GM21619 (cell line): ENCODE data around the gene MAP3K9.

Experiments used
- ATAC-seq: cut with Tn5 transposase; IDR thresholded peaks from one replicate; pipeline ENCODE4 v1.9.1; 2021; ENCODE audit not compliant: unreplicated experiment

Gene MAP3K9

DNA sequence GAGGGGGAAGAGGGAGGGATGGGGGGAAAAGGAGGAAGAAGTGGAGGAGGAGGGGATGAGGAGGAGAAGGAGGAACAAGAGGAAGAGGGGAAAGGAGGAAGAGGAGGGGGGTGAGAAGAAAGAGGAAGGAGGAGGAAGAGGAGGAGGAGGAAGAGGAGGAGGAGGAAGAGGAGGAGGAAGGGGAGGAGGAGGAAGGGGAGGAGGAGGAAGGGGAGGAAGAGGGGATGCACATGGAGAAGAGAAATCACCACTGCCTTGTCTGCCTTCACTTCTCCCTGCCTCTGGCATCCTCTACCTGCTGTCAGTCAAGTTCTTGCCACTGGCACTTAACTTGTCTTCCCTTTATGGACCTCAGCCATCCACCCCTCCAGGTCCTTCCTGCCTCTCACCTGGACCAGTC is 107.7 kb downstream of the MAP3K9 start:
- ATAC-seq = no peak

DNA sequence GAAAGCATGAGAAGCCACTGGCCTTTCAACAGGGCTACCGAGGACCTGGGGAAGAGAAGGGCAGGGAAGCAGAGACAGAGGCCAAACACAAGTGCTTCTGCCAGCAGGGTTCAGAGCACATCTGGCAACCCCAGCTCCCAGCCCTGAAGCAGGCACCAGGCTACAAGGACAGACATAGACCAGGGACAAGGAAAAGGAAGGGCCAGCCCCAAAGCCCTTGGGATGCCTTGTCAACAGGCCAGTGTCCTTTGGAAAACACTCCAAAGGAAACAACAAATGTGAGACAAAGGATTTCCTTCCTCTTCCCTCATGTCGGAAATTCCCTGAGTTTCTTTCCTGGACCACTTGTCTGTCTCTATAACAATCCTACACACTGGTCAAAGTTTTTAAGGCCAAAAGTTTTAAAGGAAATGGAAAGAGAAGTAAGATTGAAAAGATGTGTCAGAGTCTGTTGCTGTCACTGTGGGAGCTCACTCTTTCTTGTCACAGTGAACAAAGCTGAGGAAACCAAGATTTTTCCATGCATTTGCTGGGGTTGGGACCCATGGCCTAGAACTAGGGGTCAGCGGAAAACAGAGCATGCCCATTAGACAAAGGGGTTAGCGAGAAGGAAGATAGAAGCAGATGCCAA is 108.2 kb downstream of the MAP3K9 start:
- no peak for ATAC-seq

DNA sequence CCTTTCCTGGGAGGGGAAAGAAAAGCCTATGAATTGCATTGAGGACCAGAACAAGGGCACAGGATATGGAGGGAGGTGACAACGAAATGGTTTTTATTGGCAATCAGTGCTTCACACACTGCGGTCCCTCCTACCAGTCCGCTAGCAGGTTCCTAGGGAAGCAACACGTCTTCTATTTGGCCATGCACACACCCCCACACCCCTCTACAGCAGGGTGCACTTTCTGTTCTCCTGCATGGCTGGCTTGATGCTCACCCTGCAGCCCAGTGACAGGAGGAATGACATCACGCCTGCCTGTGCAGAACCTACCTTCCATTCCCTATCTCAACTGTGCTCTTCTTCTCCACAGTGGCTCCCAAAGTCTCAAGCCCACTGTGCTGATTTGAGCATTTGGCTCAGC is 109.7 kb downstream of the MAP3K9 start:
- no peak for ATAC-seq

DNA sequence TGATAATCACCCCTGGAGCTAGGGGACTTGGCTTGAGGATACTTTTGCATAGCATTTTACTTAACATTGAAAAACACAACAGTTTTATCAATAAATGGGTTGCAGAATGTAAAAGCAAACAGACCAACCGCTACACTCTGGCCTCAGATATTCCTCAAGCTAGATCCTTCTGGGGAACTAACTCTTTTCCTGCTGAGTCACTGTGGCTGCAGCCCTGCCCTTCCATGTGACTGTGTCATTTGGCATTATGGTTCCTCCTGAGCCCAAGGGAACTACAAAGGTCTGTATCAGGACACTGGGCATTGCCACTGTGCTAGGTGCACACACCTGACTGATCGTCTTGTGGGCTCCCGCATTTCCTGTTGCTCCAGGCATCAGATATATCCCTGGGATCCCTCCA is 111.0 kb downstream of the MAP3K9 start:
- ATAC-seq = no peak

GRCh38 chr14:70697701-70698100 is 111.6 kb downstream of the MAP3K9 start:
- no peak for ATAC-seq

DNA sequence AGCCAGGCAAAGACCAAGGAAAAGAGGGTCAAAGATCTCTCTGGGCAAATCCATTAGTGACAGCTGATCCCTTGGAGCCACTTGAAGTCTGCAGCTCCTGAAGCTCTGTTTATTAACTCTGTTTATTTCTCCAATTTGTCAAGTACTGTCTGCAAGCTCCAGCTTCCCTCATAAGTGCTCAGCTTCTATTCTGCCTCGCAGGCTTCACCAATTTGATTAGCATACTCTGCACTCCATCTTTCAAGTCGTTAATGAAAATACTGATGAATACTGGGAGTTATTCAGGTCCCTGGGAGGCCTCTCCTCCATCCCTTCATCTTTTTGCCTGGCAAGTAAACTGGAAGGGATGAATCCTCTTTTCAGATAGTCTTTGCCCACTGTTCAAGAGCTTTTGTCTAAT is 113.3 kb downstream of the MAP3K9 start:
- no peak for ATAC-seq

- ATAC-seq = no peak
Observed at GRCh38 chr14:70692210-70692609, 117.1 kb downstream of the MAP3K9 start.

DNA sequence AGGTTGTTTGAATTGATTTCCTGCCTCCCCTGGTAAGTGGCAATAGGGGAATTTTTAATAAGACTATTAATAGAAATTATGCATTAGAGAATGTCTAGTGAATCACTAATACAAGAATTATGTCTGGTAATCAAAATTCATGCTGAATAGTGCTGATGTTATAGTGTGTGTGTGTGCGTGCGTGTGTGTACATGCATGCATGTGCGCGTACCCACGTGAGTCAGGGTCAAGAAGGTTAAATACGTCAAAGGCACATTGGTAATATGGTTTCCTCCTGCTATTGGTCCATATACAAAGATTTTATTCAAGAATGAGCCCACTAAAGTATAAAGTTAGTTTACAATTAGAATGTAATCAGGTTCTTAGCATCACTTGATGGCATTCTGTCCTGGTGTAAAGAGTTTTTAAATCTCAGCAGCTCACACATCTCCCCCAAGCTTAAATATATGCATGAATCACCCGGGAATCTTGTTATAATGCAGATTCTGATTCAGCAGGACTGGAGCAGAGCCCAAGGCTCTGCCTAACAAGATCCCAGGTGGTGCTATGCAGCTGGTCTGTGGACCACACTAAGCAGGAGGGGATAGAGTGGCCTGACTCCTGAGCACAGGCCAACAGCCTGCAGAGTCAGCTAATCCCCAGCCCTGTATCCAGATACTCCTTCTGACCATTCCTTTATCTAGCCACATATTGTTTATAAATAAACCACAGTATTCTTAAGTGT is 123.7 kb downstream of the MAP3K9 start:
- ATAC-seq = no peak

DNA sequence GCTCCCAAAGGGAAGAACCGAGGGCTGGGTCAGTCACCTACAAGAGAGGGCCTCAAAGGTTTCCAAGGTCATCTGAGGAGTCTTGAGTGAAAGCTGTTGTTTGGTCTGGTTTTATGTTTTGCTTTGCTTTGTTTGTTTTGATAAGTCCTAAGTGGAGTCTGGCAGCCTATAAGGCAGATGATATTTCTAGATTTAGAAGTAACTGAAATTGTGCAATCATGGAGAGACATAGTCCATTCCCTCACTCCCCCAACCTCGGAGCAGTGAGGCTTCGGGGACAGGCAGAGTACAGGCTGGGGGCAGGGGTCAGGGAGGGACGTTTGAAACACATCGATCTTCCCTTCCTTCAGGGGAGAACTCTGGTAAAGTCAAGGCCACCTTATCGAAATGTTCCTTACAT is 125.3 kb downstream of the MAP3K9 start:
- no peak for ATAC-seq

- no peak for ATAC-seq
Observed at GRCh38 chr14:70680748-70681147, 128.6 kb downstream of the MAP3K9 start.

GRCh38 chr14:70677341-70677740 is 132.0 kb downstream of the MAP3K9 start:
- ATAC-seq = no peak
